GM11168 (cell line): ENCODE data around the gene LMNA.
"Not testable (repeated sequence)": the region's sequence is repeated elsewhere in the genome, so short reads cannot be mapped to it uniquely, and the experiment has no call there.

Experiments
- in situ Hi-C: fragments of 300-500 bp; cut with MboI; formaldehyde crosslinking; loops from one replicate; pipeline ENCODE4 v1.12.0; 2022; ENCODE audit warnings: low sequenced_read_pairs; ENCODE audit not compliant: unreplicated experiment

LMNA gene

GRCh38 chr1:156153362-156153761, 38.9 kb downstream of the LMNA start, which contains the start of gene SEMA4A:
Gene SEMA4A (plus strand): TSS chr1:156153585. CDS start chr1:156154579, 994 bp downstream.
- in situ Hi-C loops: no loop called here

GRCh38 chr1:156154317-156154749, 39.8 kb downstream of the LMNA start:
- in situ Hi-C loops: no loop called here

DNA sequence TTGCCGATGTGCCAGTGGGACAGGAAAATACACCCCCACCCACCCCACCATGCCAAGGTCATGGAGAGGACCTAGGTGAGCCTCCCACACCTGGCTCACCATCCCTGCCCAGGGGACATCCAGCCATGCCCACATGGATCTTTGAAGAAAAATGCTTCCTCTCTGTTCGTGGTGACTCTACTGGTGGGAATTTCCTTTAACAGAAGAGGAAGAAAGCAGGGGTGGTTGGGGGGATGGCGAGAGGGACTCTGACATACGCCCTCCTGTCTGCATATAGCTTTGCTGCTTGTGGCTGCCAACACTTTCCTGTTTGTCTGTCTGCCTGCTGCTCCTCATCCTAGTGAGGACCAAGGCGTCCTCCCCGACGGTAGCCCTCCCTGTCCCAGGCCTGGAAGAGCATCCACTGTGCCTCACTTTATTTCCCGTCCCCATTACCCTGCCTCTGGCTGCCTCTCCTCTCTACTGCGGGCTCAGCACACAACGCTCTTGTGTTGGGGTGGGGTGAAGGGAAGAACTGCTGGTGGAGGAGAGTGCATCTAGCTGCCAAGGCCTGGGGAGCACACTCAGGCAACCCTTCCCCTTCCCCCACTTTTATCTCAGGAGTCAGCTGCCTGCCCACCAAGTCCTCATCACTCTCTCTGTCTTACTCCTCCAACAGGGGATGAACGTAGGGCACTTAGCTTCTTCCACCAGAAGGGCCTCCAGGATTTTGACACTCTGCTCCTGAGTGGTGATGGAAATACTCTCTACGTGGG, 41.4 kb downstream of the LMNA start:
- in situ Hi-C loops: no loop called here

DNA sequence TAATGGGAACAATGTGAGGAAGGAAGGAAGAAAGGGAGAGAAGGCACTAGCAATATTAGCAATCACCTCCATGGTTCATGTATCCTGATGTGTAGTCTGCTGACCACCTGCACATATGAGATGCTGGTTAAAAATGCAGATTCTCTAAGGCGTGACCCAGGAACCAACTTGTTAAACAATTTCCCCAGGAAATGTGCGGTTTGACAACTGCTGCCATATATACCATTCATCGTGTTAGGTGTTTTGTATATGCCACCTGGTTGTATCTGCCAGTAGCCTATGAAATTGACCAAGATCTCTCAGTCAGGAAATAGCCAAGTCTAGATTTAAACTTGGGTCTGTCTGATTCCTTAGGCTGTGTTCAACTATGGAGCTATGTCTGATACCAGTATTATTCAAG, 43.0 kb downstream of the LMNA start:
- in situ Hi-C loops: no loop called here

- in situ Hi-C loops: no loop called here
These were observed 43.5 kb downstream of the LMNA start for GRCh38 chr1:156157966-156158365.

DNA sequence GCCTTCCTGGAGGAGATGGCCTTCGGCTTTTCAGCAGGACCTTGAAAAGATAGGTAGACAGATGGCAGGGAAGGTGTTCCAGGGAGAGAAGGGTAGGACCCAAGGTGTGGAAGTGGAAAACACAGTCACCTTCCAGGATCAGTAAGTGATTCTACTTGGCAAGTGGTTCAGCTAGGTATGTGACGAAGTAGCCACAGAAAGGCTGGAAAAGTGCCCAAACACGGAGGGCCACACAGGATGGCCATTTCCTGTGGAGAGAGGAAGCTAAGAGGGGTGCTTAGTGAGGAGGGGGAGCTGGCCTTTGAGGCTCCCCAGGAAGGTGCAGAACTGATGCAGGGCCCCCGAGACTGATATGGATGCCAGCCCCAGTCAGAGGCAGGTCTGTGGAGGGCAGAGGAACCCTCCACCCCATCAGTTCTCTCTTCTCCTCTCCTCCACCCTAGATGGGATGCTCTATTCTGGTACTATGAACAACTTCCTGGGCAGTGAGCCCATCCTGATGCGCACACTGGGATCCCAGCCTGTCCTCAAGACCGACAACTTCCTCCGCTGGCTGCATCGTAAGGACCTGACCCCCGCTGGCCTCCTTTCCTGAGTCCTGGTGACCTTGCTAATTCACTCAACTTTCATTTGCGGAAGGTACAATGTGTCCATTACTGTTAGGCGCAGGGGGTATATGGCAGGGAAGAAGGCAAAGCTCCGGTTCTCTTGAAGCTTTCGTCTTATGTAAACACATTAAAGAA, 45.7 kb downstream of the LMNA start:
- in situ Hi-C loops: no loop called here

DNA sequence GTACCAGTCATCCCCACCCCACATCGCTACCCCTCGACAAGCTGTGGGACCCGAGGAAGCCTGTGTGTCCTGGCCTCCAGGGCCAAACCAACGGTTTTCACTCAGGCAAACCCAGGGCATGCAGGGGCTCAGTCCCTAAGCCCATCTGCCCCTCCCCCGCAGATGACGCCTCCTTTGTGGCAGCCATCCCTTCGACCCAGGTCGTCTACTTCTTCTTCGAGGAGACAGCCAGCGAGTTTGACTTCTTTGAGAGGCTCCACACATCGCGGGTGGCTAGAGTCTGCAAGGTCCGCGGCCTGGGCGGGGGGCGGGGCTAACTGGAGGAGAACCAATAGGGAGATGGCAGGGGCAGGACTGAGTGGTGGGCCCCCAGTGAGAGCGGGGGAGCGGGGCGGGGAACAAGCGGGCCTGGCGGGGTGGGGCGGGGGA, 46.2 kb downstream of the LMNA start:
- in situ Hi-C loops: no loop called here

DNA sequence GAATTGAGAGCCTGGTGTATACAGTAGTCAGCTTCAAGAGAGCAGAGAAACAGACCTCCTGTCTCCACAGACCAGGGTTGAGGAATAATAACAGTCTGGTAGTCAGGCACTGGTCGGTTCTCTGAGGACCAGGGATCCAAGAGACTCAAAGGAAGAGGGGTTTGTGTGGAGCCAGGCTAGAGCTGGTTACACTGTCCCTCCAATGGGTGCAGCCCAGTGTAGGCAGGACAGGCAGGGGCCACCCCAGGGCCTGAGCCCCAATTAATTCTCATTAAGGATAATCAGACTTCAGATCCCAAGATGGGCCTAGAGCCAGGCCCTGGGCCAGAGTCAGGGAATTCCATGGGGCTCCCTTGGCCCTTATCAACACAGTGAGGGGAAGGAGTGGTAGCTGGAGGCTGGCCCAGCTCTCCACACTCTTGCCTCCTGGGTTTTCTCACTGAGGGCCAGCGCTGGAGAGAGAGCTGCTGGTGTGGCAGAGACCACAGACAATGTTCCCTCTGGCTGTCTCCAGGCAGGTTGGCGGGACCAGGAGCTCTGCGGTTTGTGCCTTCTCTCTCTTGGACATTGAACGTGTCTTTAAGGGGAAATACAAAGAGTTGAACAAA, 48.0 kb downstream of the LMNA start:
- in situ Hi-C loops: no loop called here

- in situ Hi-C loops: no loop called here
These were observed 49.2 kb downstream of the LMNA start for GRCh38 chr1:156163712-156164111.

- in situ Hi-C loops: no loop called here
These were observed 49.8 kb downstream of the LMNA start for GRCh38 chr1:156164125-156164831.

DNA sequence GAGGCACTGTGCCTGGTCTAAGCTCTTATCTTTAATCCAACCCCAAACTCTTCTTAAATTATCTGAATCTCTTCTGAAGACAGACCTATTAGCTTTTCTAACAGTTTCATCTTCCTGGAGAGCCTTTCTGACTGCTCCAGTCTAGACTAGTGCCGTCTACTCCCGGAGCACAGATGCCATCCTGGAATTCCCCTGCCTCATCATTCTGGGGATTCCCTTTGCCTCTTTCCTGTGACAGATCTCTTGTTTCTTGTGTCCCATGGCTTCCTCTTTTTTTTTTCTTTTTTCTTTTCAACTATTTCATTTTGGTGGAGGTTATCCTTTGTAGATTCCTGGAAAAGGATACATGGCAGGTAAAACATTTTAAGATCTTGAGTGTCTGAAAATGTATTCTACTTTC, 50.6 kb downstream of the LMNA start:
- in situ Hi-C loops: no loop called here

GRCh38 chr1:156167536-156167935, 53.0 kb downstream of the LMNA start:
- in situ Hi-C loops: no loop called here

DNA sequence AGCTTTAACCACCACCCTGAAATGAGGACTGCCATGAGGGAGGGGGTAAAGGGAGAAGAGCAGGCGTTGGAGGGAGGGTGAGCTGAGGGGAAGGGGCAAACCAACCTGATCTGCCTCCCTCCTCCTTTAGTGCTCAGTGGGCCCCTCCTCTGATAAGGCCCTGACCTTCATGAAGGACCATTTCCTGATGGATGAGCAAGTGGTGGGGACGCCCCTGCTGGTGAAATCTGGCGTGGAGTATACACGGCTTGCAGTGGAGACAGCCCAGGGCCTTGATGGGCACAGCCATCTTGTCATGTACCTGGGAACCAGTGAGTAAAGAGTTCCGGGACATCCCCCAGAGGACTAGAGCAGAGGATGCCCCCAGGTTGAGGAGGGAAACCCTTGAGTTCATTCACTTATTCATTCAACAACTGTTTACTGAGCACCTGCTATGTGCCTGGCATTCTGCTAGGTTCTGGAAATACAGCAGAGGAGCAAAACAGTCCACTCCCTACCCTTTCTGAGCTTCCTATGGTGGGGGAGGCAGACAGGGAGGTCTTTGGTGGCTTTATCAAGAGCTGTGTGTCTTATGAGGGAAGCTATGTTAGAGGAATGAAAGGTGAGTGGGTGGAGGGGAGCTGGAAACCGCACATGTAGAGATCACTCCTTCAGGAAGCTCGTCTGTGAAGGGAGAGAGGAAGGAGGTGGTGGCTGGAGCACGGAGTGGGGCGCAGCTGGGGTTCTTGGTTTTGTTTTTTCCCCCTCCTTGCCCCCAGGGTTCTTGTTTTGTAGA, 58.4 kb downstream of the LMNA start:
- in situ Hi-C loops: no loop called here

DNA sequence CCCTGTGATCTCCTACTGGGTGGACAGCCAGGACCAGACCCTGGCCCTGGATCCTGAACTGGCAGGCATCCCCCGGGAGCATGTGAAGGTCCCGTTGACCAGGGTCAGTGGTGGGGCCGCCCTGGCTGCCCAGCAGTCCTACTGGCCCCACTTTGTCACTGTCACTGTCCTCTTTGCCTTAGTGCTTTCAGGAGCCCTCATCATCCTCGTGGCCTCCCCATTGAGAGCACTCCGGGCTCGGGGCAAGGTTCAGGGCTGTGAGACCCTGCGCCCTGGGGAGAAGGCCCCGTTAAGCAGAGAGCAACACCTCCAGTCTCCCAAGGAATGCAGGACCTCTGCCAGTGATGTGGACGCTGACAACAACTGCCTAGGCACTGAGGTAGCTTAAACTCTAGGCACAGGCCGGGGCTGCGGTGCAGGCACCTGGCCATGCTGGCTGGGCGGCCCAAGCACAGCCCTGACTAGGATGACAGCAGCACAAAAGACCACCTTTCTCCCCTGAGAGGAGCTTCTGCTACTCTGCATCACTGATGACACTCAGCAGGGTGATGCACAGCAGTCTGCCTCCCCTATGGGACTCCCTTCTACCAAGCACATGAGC, 62.2 kb downstream of the LMNA start:
- in situ Hi-C loops: no loop called here

DNA sequence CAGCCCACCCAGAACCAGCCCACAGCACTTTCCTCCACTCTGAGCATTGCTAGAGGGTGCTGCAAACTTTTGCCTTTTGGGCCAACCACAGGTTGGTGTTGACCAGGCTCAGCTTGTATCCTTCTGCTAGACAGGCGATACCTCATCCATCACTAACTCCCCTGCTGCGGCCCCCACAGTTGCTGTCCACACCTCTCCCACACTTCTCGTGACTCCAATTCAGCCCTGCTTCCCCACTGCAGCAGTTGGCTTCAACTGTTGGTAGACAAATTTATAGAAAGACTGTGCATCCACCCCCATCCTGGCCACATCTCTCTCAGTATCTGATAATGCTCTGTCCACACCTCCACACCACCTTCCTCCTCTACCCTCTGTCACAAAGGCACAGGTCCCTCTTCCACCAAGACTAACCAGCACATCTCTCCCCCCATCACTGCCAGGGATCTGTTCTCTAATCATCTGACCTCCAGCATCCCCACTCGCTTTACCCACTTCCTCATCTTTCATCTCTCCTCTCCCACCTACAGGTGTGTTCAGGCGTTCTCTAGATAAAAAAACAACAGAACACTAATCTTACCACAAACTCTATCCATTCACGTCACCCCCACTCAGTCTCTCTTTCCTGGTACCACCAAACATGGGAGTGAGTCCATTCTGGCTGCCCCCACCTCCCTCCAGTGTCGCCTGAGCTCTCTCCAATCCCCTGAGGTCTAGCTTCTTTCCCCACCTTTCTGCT, 63.6 kb downstream of the LMNA start:
- in situ Hi-C loops: no loop called here

GRCh38 chr1:156180471-156180870, 66.0 kb downstream of the LMNA start:
- in situ Hi-C loops: no loop called here

DNA sequence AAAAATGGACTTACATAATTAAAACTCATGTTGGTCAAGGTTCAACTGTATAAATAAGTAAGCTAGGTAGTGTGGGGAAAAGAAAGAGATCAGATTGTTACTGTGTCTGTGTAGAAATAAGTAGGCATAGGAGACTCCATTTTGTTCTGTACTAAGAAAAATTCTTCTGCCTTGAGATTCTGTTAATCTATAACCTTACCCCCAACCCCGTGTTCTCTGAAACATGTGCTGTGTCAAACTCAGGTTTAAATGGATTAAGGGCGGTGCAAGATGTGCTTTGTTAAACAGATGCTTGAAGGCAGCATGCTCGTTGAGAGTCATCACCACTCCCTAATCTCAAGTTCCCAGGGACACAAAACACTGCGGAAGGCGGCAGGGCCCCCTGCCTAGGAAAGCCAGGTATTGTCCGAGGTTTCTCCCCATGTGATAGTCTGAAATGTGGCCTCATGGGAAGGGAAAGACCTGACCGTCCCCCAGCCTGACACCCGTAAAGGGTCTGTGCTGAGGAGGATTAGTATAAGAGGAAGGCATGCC, 66.9 kb downstream of the LMNA start:
- in situ Hi-C loops: not testable (repeated sequence)

DNA sequence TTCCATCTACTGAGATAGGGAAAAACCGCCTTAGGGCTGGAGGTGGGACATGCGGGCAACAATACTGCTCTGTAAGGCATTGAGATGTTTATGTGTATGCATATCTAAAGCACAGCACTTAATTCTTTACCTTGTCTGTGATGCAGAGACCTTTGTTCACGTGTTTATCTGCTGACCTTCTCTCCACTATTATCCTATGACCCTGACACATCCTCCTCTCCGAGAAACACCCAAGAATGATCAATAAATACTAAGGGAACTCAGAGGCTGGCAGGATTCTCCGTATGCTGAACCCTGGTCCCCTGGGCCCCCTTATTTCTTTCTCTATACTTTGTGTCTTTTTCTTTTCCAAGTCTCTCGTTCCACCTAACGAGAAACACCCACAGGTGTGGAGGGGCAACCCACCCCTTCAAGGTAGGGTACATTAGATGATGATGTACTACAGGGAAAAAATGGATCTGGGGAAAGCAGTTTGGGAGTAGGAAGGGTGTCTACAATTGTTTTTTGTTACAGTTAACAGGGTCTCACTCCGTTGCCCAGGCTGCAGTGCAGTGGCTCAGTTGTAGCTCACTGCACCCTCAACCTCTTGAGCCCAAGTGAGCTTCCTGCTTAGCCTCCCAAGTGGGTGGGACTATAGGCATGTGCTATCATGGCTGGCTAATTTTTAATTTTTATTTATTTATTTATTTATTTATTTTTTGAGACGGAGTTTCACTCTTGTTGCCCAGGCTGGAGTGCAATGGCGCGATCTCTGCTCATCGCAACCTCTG, 67.7 kb downstream of the LMNA start:
- in situ Hi-C loops: not testable (repeated sequence)
